ENCODE data around the gene PCDHGB6.
"Not testable (repeated sequence)": the region's sequence is repeated elsewhere in the genome, so short reads cannot be mapped to it uniquely, and the experiment has no call there.

PCDHGB6 gene

DNA sequence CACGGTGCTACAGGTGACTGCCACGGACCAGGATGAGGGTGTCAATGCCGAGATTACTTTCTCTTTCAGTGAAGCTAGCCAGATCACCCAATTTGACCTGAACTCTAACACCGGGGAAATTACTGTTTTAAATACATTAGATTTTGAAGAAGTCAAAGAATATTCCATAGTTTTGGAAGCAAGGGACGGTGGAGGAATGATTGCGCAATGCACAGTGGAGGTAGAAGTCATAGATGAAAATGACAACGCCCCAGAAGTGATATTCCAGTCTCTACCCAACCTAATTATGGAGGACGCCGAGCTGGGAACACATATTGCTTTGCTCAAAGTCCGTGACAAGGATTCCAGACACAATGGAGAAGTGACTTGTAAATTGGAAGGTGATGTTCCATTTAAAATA, 19.2 kb upstream of the PCDHGB6 start:
- DNase-seq (ENCODE audit: low spot score): no peak

DNA sequence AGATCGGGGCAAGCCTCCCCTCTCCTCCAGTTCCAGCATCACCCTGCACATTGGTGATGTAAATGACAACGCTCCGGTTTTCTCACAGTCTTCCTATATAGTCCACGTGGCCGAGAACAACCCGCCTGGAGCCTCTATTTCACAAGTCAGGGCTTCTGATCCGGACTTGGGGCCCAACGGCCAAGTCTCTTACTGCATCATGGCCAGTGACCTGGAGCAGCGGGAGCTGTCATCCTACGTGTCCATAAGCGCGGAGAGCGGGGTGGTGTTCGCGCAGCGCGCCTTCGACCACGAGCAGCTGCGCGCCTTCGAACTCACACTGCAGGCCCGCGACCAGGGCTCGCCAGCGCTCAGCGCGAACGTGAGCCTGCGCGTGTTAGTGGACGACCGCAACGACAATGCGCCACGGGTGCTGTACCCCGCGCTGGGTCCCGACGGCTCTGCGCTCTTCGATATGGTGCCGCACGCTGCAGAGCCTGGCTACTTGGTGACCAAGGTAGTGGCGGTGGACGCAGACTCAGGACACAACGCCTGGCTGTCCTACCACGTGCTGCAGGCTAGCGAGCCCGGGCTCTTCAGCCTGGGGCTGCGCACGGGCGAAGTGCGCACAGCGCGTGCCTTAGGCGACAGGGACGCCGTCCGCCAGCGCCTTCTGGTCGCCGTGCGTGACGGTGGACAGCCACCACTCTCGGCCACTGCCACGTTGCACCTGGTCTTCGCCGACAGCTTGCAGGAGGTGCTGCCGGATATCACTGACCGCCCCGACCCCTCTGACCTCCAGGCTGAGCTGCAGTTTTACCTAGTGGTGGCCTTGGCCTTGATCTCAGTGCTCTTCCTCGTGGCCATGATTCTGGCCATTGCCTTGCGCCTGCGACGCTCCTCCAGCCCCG, 18.4 kb upstream of the PCDHGB6 start:
- no peak for DNase-seq (ENCODE audit: low spot score)

DNA sequence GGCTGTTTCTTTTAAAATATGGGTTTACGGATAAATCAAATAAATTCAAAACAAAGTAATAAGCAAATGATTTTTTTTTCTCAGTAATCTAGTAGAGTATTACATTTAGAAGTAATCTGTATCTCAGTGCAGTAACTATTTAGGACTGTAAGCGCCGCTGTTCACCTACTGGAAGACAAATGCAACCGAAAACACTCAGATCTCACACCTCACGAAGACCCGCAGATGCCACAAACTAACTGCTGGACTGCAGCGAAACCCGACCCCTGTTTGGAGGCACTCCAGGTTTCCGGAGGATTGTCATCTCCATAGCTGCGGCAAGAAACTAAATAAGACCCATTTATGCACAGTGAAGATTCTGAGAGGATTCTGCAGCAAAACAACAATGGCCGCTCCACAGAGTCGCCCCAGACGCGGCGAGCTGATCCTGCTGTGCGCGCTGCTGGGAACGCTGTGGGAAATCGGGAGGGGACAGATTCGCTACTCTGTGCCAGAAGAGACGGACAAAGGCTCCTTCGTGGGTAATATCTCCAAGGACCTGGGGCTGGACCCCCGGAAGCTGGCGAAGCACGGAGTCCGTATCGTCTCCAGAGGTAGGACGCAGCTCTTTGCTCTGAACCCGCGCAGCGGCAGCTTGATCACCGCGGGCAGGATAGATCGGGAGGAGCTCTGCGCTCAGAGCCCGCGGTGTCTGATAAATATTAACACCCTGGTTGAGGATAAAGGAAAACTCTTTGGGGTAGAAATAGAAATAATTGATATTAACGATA, 15.2 kb upstream of the PCDHGB6 start, which contains the start of gene PCDHGA8:
PCDHGA8 (plus strand) TSS at position 205 of the 770 bp plus-strand sequence; CDS start at position 386, 181 bp downstream.
- no peak for DNase-seq (ENCODE audit: low spot score)

DNA sequence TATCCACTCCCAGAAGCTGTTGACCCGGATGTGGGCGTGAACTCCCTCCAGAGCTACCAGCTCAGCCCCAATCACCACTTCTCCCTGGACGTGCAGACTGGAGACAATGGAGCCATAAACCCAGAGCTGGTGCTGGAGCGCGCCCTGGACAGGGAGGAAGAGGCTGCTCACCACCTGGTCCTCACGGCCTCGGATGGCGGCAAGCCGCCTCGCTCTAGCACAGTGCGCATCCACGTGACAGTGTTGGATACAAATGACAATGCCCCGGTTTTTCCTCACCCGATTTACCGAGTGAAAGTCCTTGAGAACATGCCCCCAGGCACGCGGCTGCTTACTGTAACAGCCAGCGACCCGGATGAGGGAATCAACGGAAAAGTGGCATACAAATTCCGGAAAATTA, 14.6 kb upstream of the PCDHGB6 start:
- DNase-seq (ENCODE audit: low spot score): no peak

DNA sequence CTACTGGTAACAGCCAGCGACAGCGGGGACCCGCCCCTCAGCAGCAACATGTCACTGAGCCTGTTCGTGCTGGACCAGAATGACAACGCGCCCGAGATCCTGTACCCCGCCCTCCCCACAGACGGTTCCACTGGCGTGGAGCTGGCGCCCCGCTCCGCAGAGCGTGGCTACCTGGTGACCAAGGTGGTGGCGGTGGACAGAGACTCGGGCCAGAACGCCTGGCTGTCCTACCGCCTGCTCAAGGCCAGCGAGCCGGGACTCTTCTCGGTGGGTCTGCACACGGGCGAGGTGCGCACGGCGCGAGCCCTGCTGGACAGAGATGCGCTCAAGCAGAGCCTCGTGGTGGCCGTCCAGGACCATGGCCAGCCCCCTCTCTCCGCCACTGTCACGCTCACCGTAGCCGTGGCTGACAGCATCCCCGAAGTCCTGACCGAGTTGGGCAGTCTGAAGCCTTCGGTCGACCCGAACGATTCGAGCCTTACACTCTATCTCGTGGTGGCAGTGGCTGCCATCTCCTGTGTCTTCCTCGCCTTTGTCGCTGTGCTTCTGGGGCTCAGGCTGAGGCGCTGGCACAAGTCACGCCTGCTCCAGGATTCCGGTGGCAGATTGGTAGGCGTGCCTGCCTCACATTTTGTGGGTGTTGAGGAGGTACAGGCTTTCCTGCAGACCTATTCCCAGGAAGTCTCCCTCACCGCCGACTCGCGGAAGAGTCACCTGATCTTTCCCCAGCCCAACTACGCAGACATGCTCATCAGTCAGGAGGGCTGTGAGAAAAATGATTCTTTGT, 13.2 kb upstream of the PCDHGB6 start:
- not testable (repeated sequence) for DNase-seq (ENCODE audit: low spot score)

DNA sequence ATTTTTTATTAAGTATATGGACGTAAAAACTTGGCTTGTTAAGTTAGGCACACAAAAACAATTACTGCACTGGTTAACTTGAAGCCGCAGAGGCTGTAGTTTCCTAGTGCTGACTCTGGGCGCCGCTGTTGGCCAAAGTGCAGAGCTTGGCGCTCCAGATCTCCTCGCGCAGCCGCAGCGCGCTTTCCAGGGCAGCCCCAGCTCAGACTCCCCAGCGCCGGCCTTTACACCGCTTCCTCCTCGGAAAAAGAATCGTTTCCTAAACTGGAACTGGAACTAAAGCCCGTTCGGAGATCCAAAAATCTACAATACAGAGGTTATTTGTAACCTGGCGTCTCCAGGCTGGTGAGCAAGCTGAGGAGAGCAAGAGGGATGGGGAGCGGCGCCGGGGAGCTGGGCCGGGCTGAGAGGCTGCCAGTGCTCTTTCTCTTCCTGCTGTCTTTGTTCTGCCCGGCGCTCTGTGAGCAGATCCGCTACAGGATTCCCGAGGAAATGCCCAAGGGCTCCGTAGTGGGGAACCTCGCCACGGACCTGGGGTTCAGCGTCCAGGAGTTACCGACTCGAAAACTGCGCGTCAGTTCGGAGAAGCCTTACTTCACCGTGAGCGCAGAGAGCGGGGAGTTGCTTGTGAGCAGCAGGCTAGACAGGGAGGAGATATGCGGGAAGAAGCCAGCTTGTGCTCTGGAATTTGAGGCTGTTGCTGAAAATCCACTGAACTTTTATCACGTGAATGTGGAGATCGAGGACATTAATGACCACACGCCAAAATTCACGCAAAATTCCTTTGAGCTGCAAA, 9.9 kb upstream of the PCDHGB6 start, which contains the start of gene PCDHGB5:
PCDHGB5 (plus strand) TSS at position 192 of the 796 bp plus-strand sequence; CDS start at position 373, 181 bp downstream.
- DNase-seq (ENCODE audit: low spot score): not testable (repeated sequence)

DNA sequence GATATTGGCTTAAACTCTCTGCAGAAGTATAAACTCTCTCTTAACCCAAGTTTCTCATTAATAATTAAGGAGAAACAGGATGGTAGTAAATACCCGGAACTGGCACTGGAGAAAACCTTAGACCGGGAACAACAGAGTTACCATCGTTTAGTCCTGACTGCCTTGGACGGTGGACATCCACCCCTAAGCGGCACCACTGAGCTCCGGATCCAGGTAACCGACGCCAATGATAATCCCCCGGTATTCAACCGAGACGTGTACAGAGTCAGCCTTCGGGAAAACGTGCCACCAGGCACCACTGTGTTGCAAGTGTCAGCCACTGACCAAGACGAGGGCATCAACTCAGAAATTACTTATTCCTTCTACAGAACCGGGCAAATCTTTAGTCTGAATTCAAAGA, 9.2 kb upstream of the PCDHGB6 start:
- DNase-seq (ENCODE audit: low spot score): no peak

DNA sequence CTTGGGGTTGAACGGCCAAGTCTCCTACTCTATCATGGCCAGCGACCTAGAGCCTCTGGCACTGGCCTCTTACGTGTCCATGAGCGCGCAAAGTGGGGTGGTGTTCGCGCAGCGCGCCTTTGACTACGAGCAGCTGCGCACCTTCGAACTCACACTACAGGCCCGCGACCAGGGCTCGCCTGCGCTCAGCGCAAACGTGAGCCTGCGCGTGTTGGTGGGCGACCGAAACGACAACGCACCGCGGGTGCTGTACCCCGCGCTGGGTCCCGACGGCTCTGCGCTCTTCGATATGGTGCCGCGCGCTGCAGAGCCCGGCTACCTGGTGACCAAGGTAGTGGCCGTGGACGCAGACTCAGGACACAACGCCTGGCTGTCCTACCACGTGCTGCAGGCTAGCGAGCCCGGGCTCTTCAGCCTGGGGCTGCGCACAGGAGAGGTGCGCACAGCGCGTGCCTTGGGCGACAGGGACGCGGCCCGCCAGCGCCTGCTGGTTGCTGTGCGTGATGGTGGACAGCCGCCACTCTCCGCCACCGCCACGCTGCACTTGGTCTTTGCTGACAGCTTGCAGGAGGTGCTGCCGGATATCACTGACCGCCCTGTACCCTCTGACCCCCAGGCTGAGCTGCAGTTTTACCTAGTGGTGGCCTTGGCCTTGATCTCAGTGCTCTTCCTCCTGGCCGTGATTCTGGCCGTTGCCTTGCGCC, 8.1 kb upstream of the PCDHGB6 start:
- no peak for DNase-seq (ENCODE audit: low spot score)

DNA sequence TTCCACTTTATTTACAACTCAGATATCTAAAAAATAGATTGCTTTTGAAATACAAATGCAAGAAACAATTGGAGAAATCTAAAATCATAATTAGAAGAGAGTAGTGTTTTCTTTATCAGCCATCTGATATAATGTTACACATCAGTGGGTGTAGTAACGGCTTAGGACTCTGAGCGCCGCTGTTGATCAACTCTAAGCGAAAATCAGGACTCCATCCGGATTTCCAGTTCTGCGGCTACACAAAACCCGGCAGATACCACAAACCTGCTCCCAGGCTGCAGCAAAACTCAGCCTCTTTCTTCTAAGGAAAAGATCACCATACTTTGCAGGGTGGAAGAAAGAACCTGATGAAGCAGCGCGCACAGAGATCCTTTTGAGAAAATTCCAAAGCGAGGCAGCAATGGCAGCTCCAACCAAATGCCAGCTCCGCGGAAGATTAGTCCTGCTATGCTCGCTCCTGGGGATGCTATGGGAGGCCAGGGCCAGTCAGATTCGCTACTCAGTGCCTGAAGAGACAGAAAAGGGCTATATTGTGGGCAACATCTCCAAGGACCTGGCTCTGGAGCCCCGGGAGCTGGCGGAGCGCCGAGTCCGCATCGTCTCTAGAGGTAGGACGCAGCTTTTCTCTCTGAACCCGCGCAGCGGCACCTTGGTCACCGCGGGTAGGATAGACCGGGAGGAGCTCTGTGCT, 5.1 kb upstream of the PCDHGB6 start, which contains the start of gene PCDHGA9:
PCDHGA9 (plus strand) TSS at position 226 of the 691 bp plus-strand sequence; CDS start at position 401, 175 bp downstream.
- no peak for DNase-seq (ENCODE audit: low spot score)

DNA sequence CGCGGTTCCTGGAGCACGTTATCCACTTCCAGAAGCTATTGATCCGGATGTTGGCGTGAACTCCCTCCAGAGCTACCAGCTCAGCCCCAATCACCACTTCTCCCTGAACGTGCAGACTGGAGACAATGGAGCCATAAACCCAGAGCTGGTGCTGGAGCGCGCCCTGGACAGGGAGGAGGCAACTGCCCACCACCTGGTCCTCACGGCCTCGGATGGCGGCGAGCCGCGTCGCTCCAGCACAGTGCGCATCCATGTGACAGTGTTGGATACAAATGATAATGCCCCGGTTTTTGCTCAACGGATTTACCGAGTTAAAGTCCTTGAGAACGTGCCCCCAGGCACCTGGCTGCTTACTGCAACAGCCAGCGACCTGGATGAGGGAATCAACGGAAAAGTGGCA, 4.4 kb upstream of the PCDHGB6 start:
- no peak for DNase-seq (ENCODE audit: low spot score)

DNA sequence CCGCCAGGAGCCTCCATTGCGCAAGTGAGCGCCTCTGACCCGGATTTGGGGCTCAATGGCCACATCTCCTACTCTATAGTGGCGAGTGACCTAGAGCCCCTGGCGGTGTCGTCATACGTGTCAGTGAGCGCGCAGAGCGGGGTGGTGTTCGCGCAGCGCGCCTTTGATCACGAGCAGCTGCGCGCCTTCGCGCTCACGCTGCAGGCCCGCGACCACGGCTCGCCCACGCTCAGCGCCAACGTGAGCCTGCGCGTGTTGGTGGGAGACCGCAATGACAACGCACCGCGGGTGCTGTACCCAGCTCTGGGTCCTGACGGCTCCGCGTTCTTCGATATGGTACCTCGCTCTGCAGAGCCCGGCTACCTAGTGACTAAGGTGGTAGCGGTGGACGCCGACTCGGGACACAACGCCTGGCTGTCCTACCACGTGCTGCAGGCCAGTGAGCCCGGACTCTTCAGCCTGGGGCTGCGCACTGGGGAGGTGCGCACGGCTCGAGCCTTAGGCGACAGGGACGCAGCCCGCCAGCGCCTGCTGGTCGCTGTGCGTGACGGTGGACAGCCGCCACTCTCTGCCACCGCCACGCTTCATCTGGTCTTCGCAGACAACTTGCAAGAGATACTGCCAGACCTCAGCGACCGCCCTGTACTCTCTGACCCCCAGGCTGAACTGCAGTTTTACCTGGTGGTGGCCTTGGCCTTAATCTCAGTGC, 1.9 kb downstream of the PCDHGB6 start:
- no peak for DNase-seq (ENCODE audit: low spot score)

DNA sequence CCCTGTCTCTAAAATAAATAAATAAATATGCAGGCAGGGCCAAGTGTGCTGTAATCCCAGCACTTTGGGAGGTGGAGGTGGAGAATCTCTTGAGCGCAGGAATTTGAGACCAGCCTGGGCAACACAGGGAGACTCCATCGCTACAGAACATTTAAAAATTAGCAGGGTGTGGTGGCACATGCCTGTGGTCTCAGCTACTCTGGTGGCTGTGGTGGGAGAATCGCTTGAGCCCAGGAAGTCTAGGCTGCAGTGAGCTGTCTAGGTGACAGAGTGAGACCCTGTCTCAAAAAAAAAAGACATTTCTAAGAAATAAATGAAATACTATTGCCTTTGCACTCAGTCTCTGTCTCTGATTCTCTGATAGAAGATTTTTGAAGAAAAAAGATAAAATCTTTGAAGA, 3.8 kb downstream of the PCDHGB6 start:
- no peak for DNase-seq (ENCODE audit: low spot score)

DNA sequence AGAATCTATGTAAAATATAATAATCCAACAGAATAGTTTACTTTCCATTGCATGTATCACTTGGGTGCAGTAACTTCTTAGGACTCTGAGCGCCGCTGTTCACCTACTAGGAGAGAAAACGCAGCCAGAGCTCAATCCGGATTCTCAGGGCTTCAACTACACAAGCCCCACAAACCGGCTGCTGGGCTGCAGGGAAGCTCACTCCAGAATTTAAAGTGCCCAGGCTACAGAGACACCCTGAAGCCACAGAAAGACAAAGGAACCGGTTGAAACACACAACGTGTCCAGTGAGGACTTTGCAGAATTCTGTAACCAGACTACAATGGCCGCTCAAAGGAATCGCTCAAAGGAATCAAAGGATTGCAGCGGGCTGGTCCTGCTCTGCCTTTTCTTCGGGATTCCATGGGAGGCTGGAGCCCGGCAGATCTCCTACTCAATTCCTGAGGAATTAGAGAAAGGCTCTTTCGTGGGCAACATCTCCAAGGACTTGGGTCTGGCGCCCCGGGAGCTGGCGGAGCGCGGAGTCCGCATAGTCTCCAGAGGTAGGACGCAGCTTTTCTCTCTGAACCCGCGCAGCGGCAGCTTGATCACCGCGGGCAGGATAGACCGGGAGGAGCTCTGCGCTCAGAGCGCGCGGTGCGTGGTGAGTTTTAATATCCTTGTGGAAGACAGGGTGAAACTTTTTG, 5.2 kb downstream of the PCDHGB6 start, which contains the start of gene PCDHGA10:
PCDHGA10 (plus strand) TSS at position 134 of the 686 bp plus-strand sequence; CDS start at position 323, 189 bp downstream.
- DNase-seq (ENCODE audit: low spot score): no peak

DNA sequence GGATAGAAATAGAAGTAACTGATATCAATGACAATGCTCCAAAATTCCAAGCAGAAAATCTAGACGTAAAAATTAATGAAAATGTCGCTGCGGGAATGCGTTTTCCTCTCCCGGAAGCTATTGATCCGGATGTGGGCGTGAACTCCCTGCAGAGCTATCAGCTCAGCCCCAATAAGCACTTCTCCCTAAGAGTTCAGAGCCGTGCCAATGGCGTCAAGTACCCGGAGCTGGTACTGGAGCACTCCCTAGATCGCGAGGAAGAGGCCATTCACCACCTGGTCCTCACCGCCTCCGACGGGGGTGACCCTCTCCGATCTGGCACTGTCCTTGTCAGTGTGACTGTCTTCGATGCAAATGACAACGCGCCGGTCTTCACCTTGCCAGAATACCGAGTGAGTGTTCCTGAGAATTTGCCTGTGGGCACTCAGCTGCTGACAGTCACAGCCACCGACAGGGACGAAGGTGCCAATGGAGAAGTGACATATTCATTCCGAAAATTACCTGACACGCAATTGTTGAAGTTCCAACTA, 5.8 kb downstream of the PCDHGB6 start:
- DNase-seq (ENCODE audit: low spot score): no peak

DNA sequence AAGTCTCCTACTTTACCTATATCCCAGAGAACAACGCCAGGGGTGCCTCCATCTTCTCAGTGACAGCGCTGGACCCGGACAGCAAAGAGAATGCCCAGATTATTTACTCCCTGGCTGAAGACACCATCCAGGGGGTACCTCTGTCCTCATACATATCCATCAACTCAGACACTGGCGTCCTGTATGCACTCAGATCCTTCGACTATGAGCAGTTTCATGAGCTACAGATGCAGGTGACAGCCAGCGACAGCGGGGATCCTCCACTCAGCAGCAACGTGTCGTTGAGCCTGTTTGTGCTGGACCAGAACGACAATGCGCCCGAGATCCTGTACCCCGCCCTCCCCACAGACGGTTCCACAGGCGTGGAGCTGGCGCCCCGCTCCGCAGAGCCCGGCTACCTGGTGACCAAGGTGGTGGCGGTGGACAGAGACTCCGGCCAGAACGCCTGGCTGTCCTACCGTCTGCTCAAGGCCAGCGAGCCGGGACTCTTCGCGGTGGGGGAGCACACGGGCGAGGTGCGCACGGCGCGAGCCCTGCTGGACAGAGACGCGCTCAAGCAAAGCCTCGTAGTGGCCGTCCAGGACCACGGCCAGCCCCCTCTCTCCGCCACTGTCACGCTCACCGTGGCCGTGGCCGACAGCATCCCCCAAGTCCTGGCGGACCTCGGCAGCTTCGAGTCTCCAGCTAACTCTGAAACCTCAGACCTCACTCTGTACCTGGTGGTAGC, 6.9 kb downstream of the PCDHGB6 start:
- DNase-seq (ENCODE audit: low spot score): not testable (repeated sequence)

DNA sequence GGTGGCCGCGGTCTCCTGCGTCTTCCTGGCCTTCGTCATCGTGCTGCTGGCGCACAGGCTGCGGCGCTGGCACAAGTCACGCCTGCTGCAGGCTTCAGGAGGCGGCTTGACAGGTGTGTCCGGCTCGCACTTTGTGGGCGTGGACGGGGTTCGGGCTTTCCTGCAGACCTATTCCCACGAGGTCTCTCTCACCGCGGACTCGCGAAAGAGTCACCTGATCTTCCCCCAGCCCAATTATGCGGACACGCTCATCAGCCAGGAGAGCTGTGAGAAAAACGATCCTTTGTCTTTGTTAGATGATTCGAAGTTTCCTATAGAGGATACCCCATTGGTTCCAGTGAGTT, 7.4 kb downstream of the PCDHGB6 start:
- not testable (repeated sequence) for DNase-seq (ENCODE audit: low spot score)

DNA sequence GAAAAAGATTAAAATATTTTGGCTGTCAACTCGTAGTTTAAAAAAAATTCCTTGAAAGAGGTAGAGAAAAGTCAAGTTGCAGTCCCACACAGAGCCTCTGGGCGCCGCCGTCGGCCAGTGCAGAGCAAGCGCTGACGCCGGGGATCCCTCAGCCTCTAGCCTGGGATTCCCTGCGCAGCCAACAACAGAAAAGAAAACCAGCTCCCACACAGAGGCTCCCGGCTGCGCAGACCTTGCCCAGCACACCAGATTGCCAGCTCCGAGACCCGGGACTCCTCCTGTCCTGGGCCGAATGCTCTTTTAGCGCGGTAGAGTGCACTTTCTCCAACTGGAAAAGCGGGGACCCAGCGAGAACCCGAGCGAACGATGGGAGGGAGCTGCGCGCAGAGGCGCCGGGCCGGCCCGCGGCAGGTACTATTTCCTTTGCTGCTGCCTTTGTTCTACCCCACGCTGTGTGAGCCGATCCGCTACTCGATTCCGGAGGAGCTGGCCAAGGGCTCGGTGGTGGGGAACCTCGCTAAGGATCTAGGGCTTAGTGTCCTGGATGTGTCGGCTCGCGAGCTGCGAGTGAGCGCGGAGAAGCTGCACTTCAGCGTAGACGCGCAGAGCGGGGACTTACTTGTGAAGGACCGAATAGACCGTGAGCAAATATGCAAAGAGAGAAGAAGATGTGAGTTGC, 9.8 kb downstream of the PCDHGB6 start, which contains the start of gene PCDHGB7:
PCDHGB7 (plus strand) TSS at position 184 of the 679 bp plus-strand sequence; CDS start at position 367, 183 bp downstream.
- DNase-seq (ENCODE audit: low spot score): not testable (repeated sequence)
